GM19397 (cell line): ENCODE data around the gene STAT4.

Experiments used
- ATAC-seq: cut with Tn5 transposase; IDR thresholded peaks from one replicate; pipeline ENCODE4 v1.9.1; 2021; ENCODE audit warnings: mild to moderate bottlenecking, moderate library complexity; ENCODE audit not compliant: unreplicated experiment

The STAT4 gene

DNA sequence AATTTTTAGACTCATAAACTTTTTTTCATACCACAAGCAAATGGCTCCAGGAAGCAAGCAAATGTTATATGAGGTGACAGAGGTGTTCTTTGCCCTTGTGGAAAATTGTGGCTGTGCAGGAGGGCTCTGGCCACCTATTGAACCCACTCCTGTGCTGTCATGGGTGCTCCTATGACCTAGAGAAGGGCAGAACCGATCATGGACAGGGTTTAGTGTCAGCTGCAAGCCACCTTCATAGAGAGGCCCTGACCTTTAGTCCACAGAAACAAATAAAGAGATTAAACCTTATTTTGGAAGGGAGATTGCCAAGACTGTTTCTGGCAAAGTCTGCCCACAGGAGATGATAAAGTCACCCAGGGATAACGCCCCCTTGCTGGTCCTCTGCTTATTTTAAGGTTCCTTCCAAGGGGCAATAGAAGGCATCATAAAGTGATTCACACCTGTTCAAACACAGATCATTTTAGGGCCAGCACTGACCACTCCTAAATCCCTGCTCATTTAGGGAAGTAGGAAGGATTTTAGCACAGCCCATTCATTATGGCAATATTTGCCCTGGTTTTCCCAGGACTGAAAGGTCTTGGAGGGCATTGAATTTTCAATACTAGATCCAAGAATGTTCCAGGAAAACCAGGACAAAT is 26.1 kb upstream of the STAT4 start:
- ATAC-seq: no peak

DNA sequence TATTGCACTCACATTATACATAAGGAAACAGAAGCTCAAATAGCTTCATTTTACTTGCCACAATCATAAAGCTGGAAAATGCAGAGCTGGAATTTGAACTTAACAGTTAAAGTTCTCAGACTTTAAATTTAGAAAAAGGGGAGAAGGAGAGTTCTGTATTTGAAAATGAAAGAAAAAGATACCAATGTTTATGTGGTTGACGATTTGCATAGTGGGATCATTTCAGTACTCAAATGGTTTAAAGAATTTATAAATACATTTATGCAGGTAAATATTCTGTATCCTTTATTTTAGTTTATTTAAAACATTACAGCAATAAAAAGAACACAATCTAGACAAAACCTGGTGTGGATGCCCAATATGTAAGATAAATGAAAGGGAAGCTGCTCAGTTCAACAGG is 25.5 kb upstream of the STAT4 start:
- no peak for ATAC-seq

GRCh38 chr2:191174442-191174841 is 23.6 kb upstream of the STAT4 start:
- ATAC-seq: no peak

DNA sequence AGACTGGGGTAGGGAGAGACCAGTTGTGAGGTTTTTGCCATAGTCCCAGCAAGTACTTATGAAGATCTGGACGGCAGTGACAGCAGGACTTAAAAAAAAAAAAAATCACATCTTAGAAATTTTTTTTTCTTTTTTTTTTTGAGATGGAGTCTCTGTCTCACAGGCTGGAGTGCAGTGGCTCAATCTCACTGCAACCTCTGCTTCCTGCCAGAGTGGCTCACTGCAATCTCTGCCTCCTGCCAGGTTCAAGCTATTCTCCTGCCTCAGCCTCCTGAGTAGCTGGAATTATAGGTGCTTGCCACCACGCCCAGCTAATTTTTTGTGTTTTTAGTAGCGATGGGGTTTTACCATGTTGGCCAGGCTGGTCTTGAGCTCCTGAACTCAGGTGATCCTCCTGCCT is 22.4 kb upstream of the STAT4 start:
- no peak for ATAC-seq

DNA sequence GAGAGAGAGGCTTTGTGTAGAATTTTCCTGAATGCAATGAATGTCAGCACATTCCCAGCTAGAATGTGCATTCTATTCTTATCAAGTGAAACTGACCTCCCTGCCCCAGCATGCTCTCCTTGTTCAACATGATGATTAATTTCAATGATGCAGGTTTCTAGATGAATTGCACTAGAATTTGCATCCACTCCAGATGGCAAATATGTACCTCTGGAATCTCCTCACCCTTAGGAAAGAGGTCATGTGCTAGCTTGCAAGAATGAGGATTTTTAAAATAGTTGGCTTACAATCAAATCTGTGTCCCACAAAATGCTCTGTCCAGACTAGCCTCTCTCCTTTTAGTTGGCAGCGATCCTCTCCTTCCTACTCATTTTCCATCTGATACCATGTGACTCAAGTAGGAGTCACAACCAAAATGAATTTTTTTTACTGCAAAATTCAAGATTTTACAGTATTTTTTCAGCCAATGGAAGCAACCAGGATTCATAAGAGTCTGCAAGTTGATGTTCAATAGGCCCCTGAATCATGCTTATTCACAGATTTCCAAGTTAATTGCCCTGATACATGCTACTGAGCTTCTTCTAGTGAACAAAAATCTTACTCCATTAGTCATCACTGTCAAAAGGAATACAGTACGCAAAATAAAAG is 21.0 kb upstream of the STAT4 start:
- no peak for ATAC-seq

- ATAC-seq: no peak
Measured at GRCh38 chr2:191171286-191171685, 20.5 kb upstream of the STAT4 start.

DNA sequence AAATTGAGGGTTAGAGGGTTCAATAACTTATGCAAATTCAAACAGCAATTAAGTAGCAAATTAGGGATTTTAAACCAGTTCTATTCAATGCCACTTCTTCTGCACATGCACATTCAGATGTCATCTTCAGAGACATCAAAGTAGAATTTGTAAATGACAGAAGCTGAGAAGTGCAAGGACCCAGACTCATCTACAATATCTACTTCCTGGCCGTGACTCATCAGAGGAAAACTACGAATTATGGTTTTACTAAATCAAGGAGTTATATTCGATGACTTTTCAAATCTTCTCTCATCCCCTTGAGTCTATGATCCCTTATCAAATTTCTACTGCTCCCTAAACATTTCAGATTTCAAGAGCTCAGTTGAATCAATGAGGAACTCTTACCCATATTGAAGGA is 20.0 kb upstream of the STAT4 start:
- no peak for ATAC-seq

- no peak for ATAC-seq
Measured at GRCh38 chr2:191170301-191170636, 19.5 kb upstream of the STAT4 start.

GRCh38 chr2:191169456-191170300 is 18.9 kb upstream of the STAT4 start:
- no peak for ATAC-seq

- ATAC-seq: no peak
Measured at GRCh38 chr2:191167766-191168165, 17.0 kb upstream of the STAT4 start.

GRCh38 chr2:191166756-191167445 is 16.1 kb upstream of the STAT4 start:
- ATAC-seq: no peak

DNA sequence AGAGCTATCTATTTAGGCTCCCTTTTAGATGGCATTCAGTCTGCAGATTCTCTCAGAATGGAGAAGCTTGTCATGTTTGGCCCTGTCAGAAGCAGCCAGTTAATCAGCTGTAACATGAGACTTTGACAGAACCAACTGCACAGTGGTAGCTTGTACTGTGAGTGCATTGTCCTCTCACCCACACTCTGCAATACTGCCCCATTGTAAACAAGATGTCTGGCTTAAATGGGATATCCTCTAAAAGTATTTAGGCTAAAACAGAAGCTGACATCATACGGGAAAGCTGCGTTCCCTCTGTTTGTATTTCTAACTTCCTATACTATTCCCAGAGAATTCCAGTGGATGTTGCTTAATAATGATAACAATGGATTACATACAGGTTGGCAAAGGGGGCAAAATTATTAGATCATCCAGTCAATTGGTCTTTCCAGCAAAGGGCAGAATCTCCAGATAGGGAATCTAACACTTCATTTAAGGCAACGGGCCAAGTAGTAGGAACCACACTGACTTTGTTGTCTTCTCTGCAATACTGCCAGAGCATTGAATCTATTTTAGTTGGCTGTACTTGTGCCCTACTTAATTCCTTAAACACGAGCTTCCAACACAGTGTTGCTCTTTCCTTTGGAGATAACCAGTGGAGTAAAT is 15.4 kb upstream of the STAT4 start:
- no peak for ATAC-seq

DNA sequence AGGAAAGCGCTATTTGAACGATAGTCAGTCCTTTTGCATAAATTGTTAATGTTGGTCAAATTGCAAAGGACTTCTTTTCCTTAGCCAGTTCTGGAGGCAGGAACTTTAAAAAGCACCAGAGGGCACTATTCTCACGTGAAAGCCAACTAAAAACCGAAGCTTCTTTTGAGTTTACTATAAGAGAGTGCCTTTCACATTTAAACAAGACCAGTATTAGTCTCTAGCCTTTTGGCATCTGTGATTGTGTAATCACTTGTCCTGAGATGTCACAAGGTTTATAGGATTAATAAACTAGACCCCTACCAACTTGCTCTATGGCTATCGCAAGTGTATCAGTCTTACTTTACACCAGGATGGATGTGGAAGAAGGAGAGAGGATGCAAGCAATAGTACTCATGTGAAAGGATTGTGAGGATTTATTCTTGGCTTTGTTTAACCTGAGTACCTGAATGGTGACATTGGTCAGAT is 14.4 kb upstream of the STAT4 start:
- ATAC-seq: peak; percentile 71

GRCh38 chr2:191158747-191159146 is 8.0 kb upstream of the STAT4 start:
- ATAC-seq: no peak

- ATAC-seq: no peak
Measured at GRCh38 chr2:191158193-191158592, 7.4 kb upstream of the STAT4 start.

- ATAC-seq: no peak
Measured at GRCh38 chr2:191155608-191156071, 4.8 kb upstream of the STAT4 start.

DNA sequence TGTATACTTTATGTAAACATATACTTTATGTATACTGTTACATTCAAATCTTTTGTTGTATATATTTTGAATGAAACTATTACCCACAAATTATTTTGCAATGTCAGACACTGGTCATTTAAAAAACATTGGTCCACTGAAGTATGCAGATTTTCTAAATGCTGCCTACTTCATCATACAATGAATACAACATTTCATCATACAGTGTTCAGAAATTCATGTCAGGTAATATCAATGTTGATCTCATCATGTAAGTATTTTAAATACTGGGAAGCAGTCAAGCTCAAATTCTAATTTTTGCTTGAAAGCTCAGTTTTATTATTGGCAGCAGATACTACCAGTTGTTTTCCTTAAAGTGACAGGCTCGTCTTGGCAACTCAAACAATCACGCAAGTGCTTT is 2.9 kb upstream of the STAT4 start:
- no peak for ATAC-seq

DNA sequence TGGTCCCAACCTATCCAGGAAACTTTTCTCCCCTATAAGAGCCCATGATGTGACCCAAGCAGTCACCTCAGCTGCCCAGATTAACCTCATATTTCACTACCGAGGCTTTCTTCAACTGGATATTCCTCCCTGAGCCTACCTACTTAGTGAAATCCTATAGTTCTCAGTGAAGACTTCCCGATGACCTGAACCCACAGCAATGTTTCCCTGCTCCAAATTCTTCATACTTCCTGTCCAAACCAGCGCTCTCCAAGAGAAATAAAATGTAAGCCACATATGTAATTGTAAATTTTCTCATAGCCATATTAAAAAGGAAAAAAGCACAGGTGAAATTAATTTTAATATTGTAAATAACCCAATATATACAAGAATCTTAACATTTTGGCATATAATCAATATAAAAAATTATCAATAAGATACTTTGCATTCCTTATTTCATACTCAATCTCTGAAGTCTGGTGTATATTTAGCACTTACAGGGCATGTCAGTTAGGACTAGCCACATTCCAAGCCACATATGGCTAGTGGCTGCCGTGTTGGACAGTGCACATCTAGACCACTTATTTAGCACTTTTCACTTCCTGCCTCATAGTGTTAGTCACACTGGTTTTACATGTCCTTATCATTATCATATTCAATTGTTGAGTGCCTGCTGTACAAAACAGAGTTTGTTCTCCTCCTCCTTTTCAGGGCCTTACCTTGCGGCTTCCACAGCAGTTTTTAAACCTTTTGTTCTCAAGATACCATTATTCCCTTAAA is 1.9 kb upstream of the STAT4 start:
- ATAC-seq: no peak

GRCh38 chr2:191151331-191151730 is 537 bp upstream of the STAT4 start:
- ATAC-seq: no peak

DNA sequence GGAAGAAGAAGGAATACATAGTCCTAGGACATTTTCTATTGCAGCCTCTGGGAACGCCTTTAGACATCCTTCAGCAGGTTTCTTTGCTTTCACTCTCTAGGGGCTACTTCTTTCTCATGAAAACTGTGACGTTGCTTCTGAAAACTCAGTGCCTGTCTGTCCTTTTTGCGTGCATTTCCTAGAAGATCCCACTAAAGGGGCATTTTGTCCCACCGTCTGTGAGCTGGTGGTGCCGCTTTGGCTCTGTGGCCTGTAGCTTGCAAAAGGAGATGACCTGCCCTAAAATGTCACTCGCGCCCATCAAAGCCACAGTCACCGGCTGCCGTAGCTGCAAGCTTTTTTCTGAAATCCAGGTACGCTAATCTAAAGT is 579 bp downstream of the STAT4 start:
- peak; percentile 25 for ATAC-seq
